ENCODE measurements around the gene AFF4. TPM values are rescaled to one million over a fixed set of nuclear protein-coding genes. Genes with fewer than 3 reads are reported as not detected.
A peak's percentile ranks its signal among the peaks of the same experiment; 100 is the strongest.

Gene AFF4
- total RNA-seq, 1 donor from 2014 or later, result 25.8 TPM

DNA sequence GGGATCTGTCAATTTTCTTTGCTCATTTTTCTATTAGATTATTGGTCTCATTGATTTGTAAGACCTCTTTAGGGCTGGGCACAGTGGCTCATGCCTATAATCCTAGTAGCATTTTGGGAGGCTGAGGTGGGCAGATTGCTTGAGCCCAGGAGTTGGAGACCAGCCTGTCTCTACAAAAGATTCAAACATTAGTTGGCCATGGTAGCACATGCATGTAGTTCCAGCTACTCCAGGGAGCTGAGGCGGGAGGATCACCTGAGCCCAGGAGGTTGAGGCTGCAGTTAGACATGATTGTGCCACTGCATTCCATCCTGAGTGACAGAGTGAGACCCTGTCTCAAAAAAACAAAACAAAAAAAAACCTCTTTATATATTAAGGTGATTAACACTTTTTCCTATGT is 126.6 kb downstream of the AFF4 start:
- H3K27me3 ChIP-seq (ENCODE audit: control insufficient read depth, insufficient read depth, low read length), result no peaks in the 10 kb centered on the region
- FAIRE-seq (no peak), DNase-seq (ENCODE audit: low read depth) (no peak)
- no peaks in the 10 kb centered on the region for H3K36me3 ChIP-seq (ENCODE audit: control insufficient read depth, insufficient read depth, low read length)
- TF ChIP-seq, protein P1, sequence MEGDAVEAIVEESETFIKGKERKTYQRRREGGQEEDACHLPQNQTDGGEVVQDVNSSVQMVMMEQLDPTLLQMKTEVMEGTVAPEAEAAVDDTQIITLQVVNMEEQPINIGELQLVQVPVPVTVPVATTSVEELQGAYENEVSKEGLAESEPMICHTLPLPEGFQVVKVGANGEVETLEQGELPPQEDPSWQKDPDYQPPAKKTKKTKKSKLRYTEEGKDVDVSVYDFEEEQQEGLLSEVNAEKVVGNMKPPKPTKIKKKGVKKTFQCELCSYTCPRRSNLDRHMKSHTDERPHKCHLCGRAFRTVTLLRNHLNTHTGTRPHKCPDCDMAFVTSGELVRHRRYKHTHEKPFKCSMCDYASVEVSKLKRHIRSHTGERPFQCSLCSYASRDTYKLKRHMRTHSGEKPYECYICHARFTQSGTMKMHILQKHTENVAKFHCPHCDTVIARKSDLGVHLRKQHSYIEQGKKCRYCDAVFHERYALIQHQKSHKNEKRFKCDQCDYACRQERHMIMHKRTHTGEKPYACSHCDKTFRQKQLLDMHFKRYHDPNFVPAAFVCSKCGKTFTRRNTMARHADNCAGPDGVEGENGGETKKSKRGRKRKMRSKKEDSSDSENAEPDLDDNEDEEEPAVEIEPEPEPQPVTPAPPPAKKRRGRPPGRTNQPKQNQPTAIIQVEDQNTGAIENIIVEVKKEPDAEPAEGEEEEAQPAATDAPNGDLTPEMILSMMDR (IDR thresholded peaks at IDR 0.05; ENCODE audit: insufficient read depth, low read length, severe bottlenecking), result no peak
- no peak overlapping the region for H3K4me3 ChIP-seq (ENCODE audit: low read depth, low read length)

GRCh38 chr5:132834057-132834456 is 129.4 kb downstream of the AFF4 start:
- FAIRE-seq (no peak), DNase-seq (ENCODE audit: low read depth) (no peak)
- TF ChIP-seq, protein P1 (IDR thresholded peaks at IDR 0.05; ENCODE audit: insufficient read depth, low read length, severe bottlenecking), result no peak
- no peak overlapping the region for H3K4me3 ChIP-seq (ENCODE audit: low read depth, low read length)
- no peaks in the 10 kb centered on the region for H3K27me3 ChIP-seq (ENCODE audit: control insufficient read depth, insufficient read depth, low read length)
- no peaks in the 10 kb centered on the region for H3K36me3 ChIP-seq (ENCODE audit: control insufficient read depth, insufficient read depth, low read length)

GRCh38 chr5:132832612-132833011 is 130.8 kb downstream of the AFF4 start:
- Histone ChIP-seq H3K27me3 (ENCODE audit: control insufficient read depth, insufficient read depth, low read length) (no peaks in the 10 kb centered on the region), H3K4me3 (ENCODE audit: low read depth, low read length) (no peak overlapping the region), H3K36me3 (ENCODE audit: control insufficient read depth, insufficient read depth, low read length) (no peaks in the 10 kb centered on the region)
- FAIRE-seq (no peak), DNase-seq (ENCODE audit: low read depth) (no peak)
- TF ChIP-seq, protein P1 (IDR thresholded peaks at IDR 0.05; ENCODE audit: insufficient read depth, low read length, severe bottlenecking), result no peak

DNA sequence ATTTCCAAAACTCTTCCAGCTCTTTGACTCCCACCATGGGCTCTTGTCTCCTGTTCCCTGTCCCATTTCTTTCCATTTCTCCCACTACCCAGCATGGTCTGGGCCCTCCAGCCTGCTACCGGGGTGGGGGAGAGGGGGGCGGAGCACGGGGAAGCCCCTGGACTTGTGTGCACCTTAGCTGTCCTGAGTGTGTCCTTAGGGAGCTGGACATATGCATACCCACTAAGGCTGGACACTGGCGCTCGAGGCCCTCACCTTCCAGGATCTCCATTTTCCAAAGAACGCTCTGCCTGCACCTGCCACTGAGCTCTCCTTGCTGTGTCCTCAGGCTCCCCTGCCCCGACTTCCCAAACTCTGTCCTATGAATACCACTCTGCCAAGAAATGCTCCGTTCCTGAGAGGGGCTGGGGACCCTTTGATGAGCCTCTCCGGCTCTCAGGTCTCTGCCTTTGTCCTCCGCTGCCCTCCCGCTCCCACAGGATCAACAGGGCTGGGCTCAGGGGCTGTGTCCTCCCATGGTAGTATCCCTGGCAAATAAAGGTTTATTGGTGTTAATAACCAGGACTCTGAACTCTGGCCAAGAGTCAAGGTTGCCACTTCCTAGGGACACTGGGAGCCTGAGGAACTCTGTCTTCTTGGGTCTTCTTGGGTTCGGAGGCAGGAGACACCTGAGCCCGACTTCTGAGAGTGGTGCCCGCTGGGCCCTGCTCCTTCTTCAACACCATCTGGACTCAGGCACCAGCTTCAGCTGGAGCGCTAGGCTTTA is 132.2 kb downstream of the AFF4 start:
- Histone ChIP-seq H3K4me3 (ENCODE audit: low read depth, low read length) (peak overlapping the region; percentile 53), H3K27me3 (ENCODE audit: control insufficient read depth, insufficient read depth, low read length) (no peaks in the 10 kb centered on the region), H3K36me3 (ENCODE audit: control insufficient read depth, insufficient read depth, low read length) (no peaks in the 10 kb centered on the region)
- DNase-seq (ENCODE audit: low read depth) (no peak), FAIRE-seq (no peak)
- TF ChIP-seq, protein P1 (IDR thresholded peaks at IDR 0.05; ENCODE audit: insufficient read depth, low read length, severe bottlenecking), result no peak

DNA sequence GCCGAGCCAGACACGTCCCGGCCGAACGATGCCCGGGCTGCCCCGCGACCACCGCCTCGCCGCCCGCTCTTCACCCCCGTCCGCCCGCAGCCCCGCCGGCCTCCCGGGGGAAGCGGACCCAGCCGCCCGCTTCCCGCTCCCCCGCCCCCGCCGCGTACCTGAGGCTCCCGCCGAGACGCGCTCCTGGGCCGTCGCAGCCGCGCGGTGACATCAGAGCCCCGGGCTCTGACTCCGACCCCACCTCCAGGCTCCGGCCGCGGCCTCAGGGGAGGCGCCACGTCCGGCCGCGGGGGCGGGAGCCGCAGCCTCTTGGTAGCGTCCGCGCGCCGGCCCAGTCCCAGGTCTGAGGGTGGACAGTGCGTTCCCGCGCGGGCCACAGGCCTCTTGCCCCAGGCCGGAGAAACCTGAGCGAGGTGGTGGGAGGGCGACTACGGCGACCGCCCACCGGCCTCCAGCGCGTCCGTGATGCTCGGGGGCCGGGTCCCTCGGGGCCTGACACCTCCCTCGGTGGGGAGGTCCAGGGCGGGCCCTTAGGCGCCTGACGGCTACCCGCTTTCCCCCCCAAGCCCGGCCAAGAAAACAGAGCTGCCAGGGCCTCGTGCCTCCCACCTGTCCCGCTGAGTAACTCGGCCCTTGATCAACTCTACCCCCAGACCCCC is 132.9 kb downstream of the AFF4 start, which contains the start of gene SHROOM1:
TSS of gene SHROOM1 (minus strand) at position 212 of the 659 bp plus-strand sequence. CDS start 4,507 bp downstream, outside the sequence.
- Histone ChIP-seq H3K36me3 (ENCODE audit: control insufficient read depth, insufficient read depth, low read length) (no peaks in the 10 kb centered on the region), H3K27me3 (ENCODE audit: control insufficient read depth, insufficient read depth, low read length) (no peaks in the 10 kb centered on the region), H3K4me3 (ENCODE audit: low read depth, low read length) (peak within 1 kb of the TSS; percentile 53)
- FAIRE-seq (no peak), DNase-seq (ENCODE audit: low read depth) (no peak)
- TF ChIP-seq, protein P1 (IDR thresholded peaks at IDR 0.05; ENCODE audit: insufficient read depth, low read length, severe bottlenecking), result no peak

Data from bronchial epithelial cell (primary cell).